HepG2 (cell line): ENCODE data around the gene BUD23. TPM values are rescaled to one million over a fixed set of nuclear protein-coding genes. Genes with fewer than 3 reads are reported as not detected.

Source experiments
- ATF4 ChIP-seq, 2 experiments: fragments of 450-650 bp in 1 of 2; sonication (generic) in 1 of 2; formaldehyde crosslinking; IDR thresholded peaks; 2 replicates each; pipeline versions ENCODE4 v1.5.0 to v1.8.0; 2020 to 2022; ENCODE audit warnings: mild to moderate bottlenecking in 1 of 2, missing genetic modification reagents in 1 of 2
- BCL3 ChIP-seq: sonication (generic); formaldehyde crosslinking; IDR thresholded peaks from 2 replicates; pipeline ENCODE4 v1.5.1; 2020; ENCODE audit warnings: mild to moderate bottlenecking, missing genetic modification reagents, moderate library complexity
- DBP ChIP-seq: sonication (generic); formaldehyde crosslinking; IDR thresholded peaks from 2 replicates; pipeline ENCODE4 v1.4.0; 2020; ENCODE audit warnings: missing genetic modification reagents; ENCODE audit errors: not compliant biosample characterization
- ESRRA ChIP-seq: sonication (generic); formaldehyde crosslinking; IDR thresholded peaks from 2 replicates; pipeline ENCODE4 v1.5.1; 2020; ENCODE audit warnings: mild to moderate bottlenecking, low read depth, missing genetic modification reagents
- HMG20B ChIP-seq: conservative IDR thresholded peaks from 2 replicates; pipeline ENCODE4 v1.6.1; 2016; ENCODE audit warnings: missing genetic modification reagents, missing compliant biosample characterization
- MBNL3 ChIP-seq: fragments of 250-450 bp; sonication (Bioruptor Pico); conservative IDR thresholded peaks from 2 replicates; pipeline ENCODE4 v1.8.0; 2022; ENCODE audit warnings: mild to moderate bottlenecking, inconsistent platforms
- MEF2D ChIP-seq: sonication (generic); formaldehyde crosslinking; IDR thresholded peaks from 2 replicates; pipeline ENCODE4 v1.5.1; 2020; ENCODE audit warnings: mild to moderate bottlenecking, missing genetic modification reagents
- SKIL ChIP-seq: sonication (generic); formaldehyde crosslinking; IDR thresholded peaks from 2 replicates; pipeline ENCODE4 v1.8.0; 2022; ENCODE audit warnings: missing genetic modification reagents, mild to moderate bottlenecking, moderate library complexity, borderline replicate concordance
- USF2 ChIP-seq, 2 experiments: sonication (generic) in 1 of 2; formaldehyde crosslinking in 1 of 2; IDR thresholded peaks; 2 replicates each; pipeline versions ENCODE4 v1.5.1 to v1.6.1; 2011 to 2020; ENCODE audit warnings: borderline replicate concordance in 1 of 2, low read depth in 1 of 2, low read length in 1 of 2, mild to moderate bottlenecking in 1 of 2, missing genetic modification reagents in 1 of 2, moderate library complexity in 1 of 2
- ZBTB37 ChIP-seq: sonication (generic); formaldehyde crosslinking; IDR thresholded peaks from 2 replicates; pipeline ENCODE4 v1.4.0; 2020; ENCODE audit warnings: mild to moderate bottlenecking, missing genetic modification reagents
- ZBTB49 ChIP-seq: sonication (generic); formaldehyde crosslinking; IDR thresholded peaks from 2 replicates; pipeline ENCODE4 v1.4.0; 2020; ENCODE audit warnings: missing genetic modification reagents, borderline replicate concordance
- ZNF556 ChIP-seq: sonication (generic); formaldehyde crosslinking; IDR thresholded peaks from 2 replicates; pipeline ENCODE4 v1.4.0; 2020; ENCODE audit warnings: mild to moderate bottlenecking, missing genetic modification reagents, borderline replicate concordance
- polyA plus RNA-seq, 8 experiments: library from polyadenylated mRNA; depleted of rRNA in 3 of 8; stranded (reverse) in 7 of 8; unstranded in 1 of 8; fragments of >200 nt; fragmentation: Illumina TruSeq in 4 of 8; extraction: Trizol in 4 of 8; gene quantifications; 2 replicates each; pipeline versions ENCODE4 v1.2.1 to v1.2.3, GENCODE V29; 2011 to 2016; ENCODE audit warnings: low read depth in 4 of 8, missing spikeins in 1 of 8, mixed read lengths in 1 of 8; ENCODE audit not compliant: insufficient read depth in 1 of 8
- total RNA-seq, 5 experiments: library from RNA; depleted of rRNA; stranded (reverse); fragments of >200 nt; fragmentation: Illumina TruSeq; extraction: Trizol; gene quantifications; 2 replicates each; pipeline ENCODE4 v1.2.3, GENCODE V29; 2016; ENCODE audit warnings: low read depth in 1 of 5

Gene BUD23
- total and polyA plus RNA-seq, 2 of the 13 experiments (the other 11 are each of a cell fraction or from before 2014, with no cell fraction given) = 47.5 to 54.5 TPM

GRCh38 chr7:73734619-73735527, 51.5 kb downstream of the BUD23 start (continued):
- TF ChIP-seq ESRRA = no peak
- TF ChIP-seq HMG20B = no peak; the same call in 1 of the 2 replicates
- no peak for TF ChIP-seq MBNL3 (CRISPR knock-in tag)
- TF ChIP-seq USF2 (IDR thresholded peaks at IDR 0.05; ENCODE audit: low read depth, low read length) = no peak
- no peak for TF ChIP-seq USF2 (CRISPR knock-in tag; IDR thresholded peaks at IDR 0.05; ENCODE audit: borderline replicate concordance)
- TF ChIP-seq DBP (CRISPR knock-in tag) = no peak
- TF ChIP-seq ZBTB37 (CRISPR knock-in tag) = no peak
- TF ChIP-seq ZBTB49 (CRISPR knock-in tag) = no peak
- TF ChIP-seq MEF2D (CRISPR knock-in tag) = no peak
- no peak for TF ChIP-seq SKIL
- no peak for TF ChIP-seq ZNF556 (CRISPR knock-in tag)
- TF ChIP-seq BCL3 (CRISPR knock-in tag) = no peak
- no peak for TF ChIP-seq ATF4 (CRISPR knock-in tag; IDR thresholded peaks at IDR 0.05)
